Thyroid gland (tissue), 4 donors: ENCODE data around the gene MSH3. TPM values are rescaled to one million over a fixed set of nuclear protein-coding genes. Genes with fewer than 3 reads are reported as not detected.

Experiments
- DNase-seq, 2 donors: peaks; one replicate each; pipeline ENCODE4 v3.0.0-alpha.2; 2019
- H3K27ac ChIP-seq, 3 donors: fragments of 200-600 bp; sonication (generic); 1 replicate in 2 of 3; 2 replicates in 1 of 3; pipeline ENCODE4 v1.5.1; 2016 to 2019; ENCODE audit warnings: mild to moderate bottlenecking in 1 of 3, moderate library complexity in 1 of 3
- H3K27me3 ChIP-seq: fragments of 200-600 bp; sonication (generic); one replicate; pipeline ENCODE4 v1.5.1; 2019
- H3K36me3 ChIP-seq, 2 donors: fragments of 200-600 bp; sonication (generic); one replicate each; pipeline ENCODE4 v1.5.1; 2016 to 2019
- H3K4me1 ChIP-seq, 2 donors: fragments of 200-600 bp; sonication (generic); one replicate each; pipeline ENCODE4 v1.5.1; 2017 to 2019
- H3K4me3 ChIP-seq, 3 donors: fragments of 200-600 bp; sonication (generic); replicated peaks in 1 of 3; 1 replicate in 2 of 3; 2 replicates in 1 of 3; pipeline ENCODE4 v1.5.1; 2016; ENCODE audit warnings: mild to moderate bottlenecking in 1 of 3
- H3K9me3 ChIP-seq: fragments of 200-600 bp; sonication (generic); one replicate; pipeline ENCODE4 v1.5.1; 2017
- POLR2A ChIP-seq, 2 donors: fragments of 450-650 bp; IDR thresholded peaks; one replicate each; pipeline ENCODE4 v1.6.1; 2017; ENCODE audit warnings: antibody characterized with exemption in 2 of 2, mild to moderate bottlenecking in 2 of 2, moderate library complexity in 1 of 2
- WGBS, 2 donors: methylation state at CpG; one replicate each; pipeline ENCODE4 v1.1.5; 2017; 5-methylcytosine and 5-hydroxymethylcytosine counted together
- intact Hi-C: fragments of 100-400 bp; cut with DNase I; formaldehyde crosslinking; loops from one replicate; pipeline ENCODE4 v1.15.1; 2023
- small RNA-seq: library from RNA; depleted of rRNA; stranded (forward); fragments of <200 nt; gene quantifications from one replicate; pipeline ENCODE3, GENCODE V24; 2016
- total RNA-seq, 4 donors: library from RNA; depleted of rRNA; stranded (reverse); fragments of >200 nt; gene quantifications; one replicate each; pipeline ENCODE4 v1.2.3, GENCODE V29; 2016
- TF ChIP-seq, protein P1 (sequence below), 6 experiments: fragments of 200-600 bp in 3 of 6; fragments of 450-650 bp in 3 of 6; sonication (generic) in 3 of 6; IDR thresholded peaks; one replicate each; pipeline ENCODE4 v1.5.1; 2016 to 2019; ENCODE audit warnings: antibody characterized with exemption in 6 of 6, mild to moderate bottlenecking in 2 of 6, inconsistent platforms in 1 of 6, moderate library complexity in 1 of 6

Gene MSH3
- total RNA-seq, 4 donors from 2014 or later = 25.9 to 45.0 (median 26.1) TPM

DNA sequence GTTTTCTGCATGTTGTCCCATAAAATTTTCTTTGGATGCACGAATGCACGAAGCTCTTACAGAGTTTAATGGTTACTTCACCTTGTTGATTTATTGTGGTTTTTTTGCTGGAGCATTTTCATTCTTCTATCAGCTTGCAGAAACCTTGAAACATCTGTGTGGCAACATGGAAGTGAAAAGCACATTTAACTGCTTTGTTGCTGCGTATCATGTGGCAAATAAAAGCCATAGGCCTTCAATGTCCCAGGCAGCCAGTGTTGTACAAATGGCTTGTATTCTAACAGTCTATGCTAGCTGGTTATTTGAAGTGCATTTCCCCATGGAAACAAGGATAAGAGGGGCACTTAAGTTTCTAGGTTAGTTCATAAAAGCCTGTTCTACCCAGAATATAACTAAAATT, 263.2 kb downstream of the MSH3 start:
- Histone ChIP-seq H3K27me3 (no peaks in the 10 kb centered on the region), H3K27ac (no peak overlapping the region), H3K4me1 (no peaks in the 10 kb centered on the region), H3K36me3 (no peaks in the 10 kb centered on the region), H3K9me3 (no peaks in the 10 kb centered on the region), H3K4me3 (no peak overlapping the region)
- intact Hi-C loops = no loop called here
- 79 to 80% methylated on average over 3 of the region's 3 CpGs for WGBS, 2 donors
- TF ChIP-seq, protein P1, sequence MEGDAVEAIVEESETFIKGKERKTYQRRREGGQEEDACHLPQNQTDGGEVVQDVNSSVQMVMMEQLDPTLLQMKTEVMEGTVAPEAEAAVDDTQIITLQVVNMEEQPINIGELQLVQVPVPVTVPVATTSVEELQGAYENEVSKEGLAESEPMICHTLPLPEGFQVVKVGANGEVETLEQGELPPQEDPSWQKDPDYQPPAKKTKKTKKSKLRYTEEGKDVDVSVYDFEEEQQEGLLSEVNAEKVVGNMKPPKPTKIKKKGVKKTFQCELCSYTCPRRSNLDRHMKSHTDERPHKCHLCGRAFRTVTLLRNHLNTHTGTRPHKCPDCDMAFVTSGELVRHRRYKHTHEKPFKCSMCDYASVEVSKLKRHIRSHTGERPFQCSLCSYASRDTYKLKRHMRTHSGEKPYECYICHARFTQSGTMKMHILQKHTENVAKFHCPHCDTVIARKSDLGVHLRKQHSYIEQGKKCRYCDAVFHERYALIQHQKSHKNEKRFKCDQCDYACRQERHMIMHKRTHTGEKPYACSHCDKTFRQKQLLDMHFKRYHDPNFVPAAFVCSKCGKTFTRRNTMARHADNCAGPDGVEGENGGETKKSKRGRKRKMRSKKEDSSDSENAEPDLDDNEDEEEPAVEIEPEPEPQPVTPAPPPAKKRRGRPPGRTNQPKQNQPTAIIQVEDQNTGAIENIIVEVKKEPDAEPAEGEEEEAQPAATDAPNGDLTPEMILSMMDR (IDR thresholded peaks at IDR 0.05) = no peak
- no peak for TF ChIP-seq POLR2A (IDR thresholded peaks at IDR 0.05)
- DNase-seq = no peak

GRCh38 chr5:80919678-80920196, 265.3 kb downstream of the MSH3 start:
- no peaks in the 10 kb centered on the region for H3K36me3 ChIP-seq
- DNase-seq = no peak
- H3K27ac ChIP-seq = no peak overlapping the region
- H3K9me3 ChIP-seq = no peaks in the 10 kb centered on the region
- intact Hi-C loops = no loop called here
- H3K4me3 ChIP-seq = no peak overlapping the region
- WGBS, 2 donors = 85 to 92% methylated on average over 6 of the region's 6 CpGs
- no peaks in the 10 kb centered on the region for H3K27me3 ChIP-seq
- TF ChIP-seq, protein P1 (IDR thresholded peaks at IDR 0.05) = no peak
- TF ChIP-seq POLR2A (IDR thresholded peaks at IDR 0.05) = no peak
- H3K4me1 ChIP-seq = no peaks in the 10 kb centered on the region

- Histone ChIP-seq H3K27me3 (no peaks in the 10 kb centered on the region), H3K4me3 (no peak overlapping the region), H3K36me3 (no peaks in the 10 kb centered on the region), H3K4me1 (no peaks in the 10 kb centered on the region), H3K9me3 (no peaks in the 10 kb centered on the region), H3K27ac (no peak overlapping the region)
- DNase-seq = no peak
- intact Hi-C loops = no loop called here
- no peak for TF ChIP-seq POLR2A (IDR thresholded peaks at IDR 0.05)
- TF ChIP-seq, protein P1 (IDR thresholded peaks at IDR 0.05) = no peak
These were observed 265.9 kb downstream of the MSH3 start for GRCh38 chr5:80920333-80920732.

- intact Hi-C loops = no loop called here
- no peak for TF ChIP-seq POLR2A (IDR thresholded peaks at IDR 0.05)
- H3K9me3 ChIP-seq = no peaks in the 10 kb centered on the region
- H3K36me3 ChIP-seq = no peaks in the 10 kb centered on the region
- H3K4me1 ChIP-seq = no peaks in the 10 kb centered on the region
- DNase-seq = no peak
- no peaks in the 10 kb centered on the region for H3K27me3 ChIP-seq
- H3K27ac ChIP-seq = no peak overlapping the region
- no peak overlapping the region for H3K4me3 ChIP-seq
These were observed 266.6 kb downstream of the MSH3 start for GRCh38 chr5:80921026-80921425.

- no peaks in the 10 kb centered on the region for H3K4me1 ChIP-seq
- WGBS, 2 donors = 96 to 100% methylated on average over 1 of the region's 1 CpG
- intact Hi-C loops = no loop called here
- H3K27me3 ChIP-seq = no peaks in the 10 kb centered on the region
- no peaks in the 10 kb centered on the region for H3K9me3 ChIP-seq
- H3K36me3 ChIP-seq = no peaks in the 10 kb centered on the region
- no peak overlapping the region for H3K27ac ChIP-seq
- no peak for TF ChIP-seq POLR2A (IDR thresholded peaks at IDR 0.05)
- TF ChIP-seq, protein P1 (IDR thresholded peaks at IDR 0.05) = no peak
- no peak overlapping the region for H3K4me3 ChIP-seq
- DNase-seq = no peak
These were observed 271.5 kb downstream of the MSH3 start for GRCh38 chr5:80925931-80926330.

Small RNA genes lying within 50 kb of the gene (small RNA-seq; reads per million reads assigned to genes)
- not detected for gene MTRNR2L2

Other genes starting within 250 kb of the MSH3 start
- gene ZFYVE16, start 246.6 kb upstream of the MSH3 start, total RNA-seq = 10 to 100 TPM; 31.8 to 64.7 (median 45.2) TPM
- gene FAM151B, start 166.6 kb upstream of the MSH3 start, total RNA-seq = 1 to 10 TPM; 2.6 to 8.1 (median 4.5) TPM
- not detected for gene ANKRD34B, start 84.4 kb upstream of the MSH3 start, total RNA-seq
- gene DHFR, start 331 bp downstream of the MSH3 start, total RNA-seq = 10 to 100 TPM in 3 of 4 donors, 1 to 10 TPM in 1; 5.6 to 12.8 (median 11.5) TPM